ENCODE measurements around the gene ZNF700.

DNA sequence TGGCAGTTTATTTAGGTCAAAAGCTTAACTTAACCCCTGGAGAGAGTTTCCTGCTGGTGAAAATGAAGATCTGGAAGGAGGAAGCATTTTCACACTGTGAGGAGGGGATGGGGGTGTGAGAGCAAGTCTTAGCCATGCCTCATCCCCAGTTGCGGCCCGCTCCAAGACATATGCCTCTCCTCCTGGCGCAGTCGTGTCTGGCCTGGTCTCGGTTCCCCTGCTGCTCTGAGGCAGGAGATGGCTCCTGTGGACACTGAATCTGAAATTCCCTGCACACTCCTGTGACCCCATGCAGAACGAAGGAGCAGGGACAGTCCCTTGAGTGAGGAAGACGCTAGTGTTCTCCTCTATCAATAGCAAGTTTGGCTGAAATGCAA is 37.7 kb upstream of the ZNF700 start:
- TF ChIP-seq, protein P1, sequence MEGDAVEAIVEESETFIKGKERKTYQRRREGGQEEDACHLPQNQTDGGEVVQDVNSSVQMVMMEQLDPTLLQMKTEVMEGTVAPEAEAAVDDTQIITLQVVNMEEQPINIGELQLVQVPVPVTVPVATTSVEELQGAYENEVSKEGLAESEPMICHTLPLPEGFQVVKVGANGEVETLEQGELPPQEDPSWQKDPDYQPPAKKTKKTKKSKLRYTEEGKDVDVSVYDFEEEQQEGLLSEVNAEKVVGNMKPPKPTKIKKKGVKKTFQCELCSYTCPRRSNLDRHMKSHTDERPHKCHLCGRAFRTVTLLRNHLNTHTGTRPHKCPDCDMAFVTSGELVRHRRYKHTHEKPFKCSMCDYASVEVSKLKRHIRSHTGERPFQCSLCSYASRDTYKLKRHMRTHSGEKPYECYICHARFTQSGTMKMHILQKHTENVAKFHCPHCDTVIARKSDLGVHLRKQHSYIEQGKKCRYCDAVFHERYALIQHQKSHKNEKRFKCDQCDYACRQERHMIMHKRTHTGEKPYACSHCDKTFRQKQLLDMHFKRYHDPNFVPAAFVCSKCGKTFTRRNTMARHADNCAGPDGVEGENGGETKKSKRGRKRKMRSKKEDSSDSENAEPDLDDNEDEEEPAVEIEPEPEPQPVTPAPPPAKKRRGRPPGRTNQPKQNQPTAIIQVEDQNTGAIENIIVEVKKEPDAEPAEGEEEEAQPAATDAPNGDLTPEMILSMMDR (IDR thresholded peaks at IDR 0.05) = no peak
- no peak for TF ChIP-seq EP300 (IDR thresholded peaks at IDR 0.05)
- no peak for TF ChIP-seq POLR2A (IDR thresholded peaks at IDR 0.05)
- TF ChIP-seq POLR2AphosphoS5 (IDR thresholded peaks at IDR 0.05) = no peak
